Measurements from ENCODE around the gene DYNC1H1. TPM values are rescaled to one million over a fixed set of nuclear protein-coding genes. Genes with fewer than 3 reads are reported as not detected.
"Not testable (repeated sequence)": the region's sequence is repeated elsewhere in the genome, so short reads cannot be mapped to it uniquely, and the experiment has no call there.

Gene DYNC1H1
- polyA plus RNA-seq, 4 donors, result 313 to 380 (median 338) TPM

GRCh38 chr14:101962503-101962874 is 1.9 kb upstream of the DYNC1H1 start:
- no peak for DNase-seq (ENCODE audit: low read depth in 4 of 4, low spot score in 3 of 4)

GRCh38 chr14:101963052-101963451 is 1.3 kb upstream of the DYNC1H1 start:
- no peak for DNase-seq (ENCODE audit: low read depth in 4 of 4, low spot score in 3 of 4)

- no peak for DNase-seq (ENCODE audit: low read depth in 4 of 4, low spot score in 3 of 4)
Observed at GRCh38 chr14:101963656-101964296, 597 bp upstream of the DYNC1H1 start.

GRCh38 chr14:101965181-101965544 is 790 bp downstream of the DYNC1H1 start:
- peak in 1 of 4 donors; percentile 46 for DNase-seq (ENCODE audit: low read depth in 4 of 4, low spot score in 3 of 4)

GRCh38 chr14:101965770-101966722 is 1.7 kb downstream of the DYNC1H1 start:
- DNase-seq (ENCODE audit: low read depth in 4 of 4, low spot score in 3 of 4), result no peak

- DNase-seq (ENCODE audit: low read depth in 4 of 4, low spot score in 3 of 4), result no peak
Observed at GRCh38 chr14:101966742-101967141, 2.4 kb downstream of the DYNC1H1 start.

GRCh38 chr14:101968186-101968585 is 3.8 kb downstream of the DYNC1H1 start:
- no peak for DNase-seq (ENCODE audit: low read depth in 4 of 4, low spot score in 3 of 4)

- DNase-seq (ENCODE audit: low read depth in 4 of 4, low spot score in 3 of 4), result no peak
Observed at GRCh38 chr14:101969481-101969880, 5.1 kb downstream of the DYNC1H1 start.

GRCh38 chr14:101970830-101971400 is 6.5 kb downstream of the DYNC1H1 start:
- no peak for DNase-seq (ENCODE audit: low read depth in 4 of 4, low spot score in 3 of 4)

- not testable (repeated sequence) for DNase-seq (ENCODE audit: low read depth in 4 of 4, low spot score in 3 of 4)
Observed at GRCh38 chr14:101971458-101971857, 7.1 kb downstream of the DYNC1H1 start.

GRCh38 chr14:101972126-101972866 is 7.9 kb downstream of the DYNC1H1 start:
- DNase-seq (ENCODE audit: low read depth in 4 of 4, low spot score in 3 of 4), result no peak

GRCh38 chr14:101973356-101973755 is 9.0 kb downstream of the DYNC1H1 start:
- no peak for DNase-seq (ENCODE audit: low read depth in 4 of 4, low spot score in 3 of 4)

GRCh38 chr14:101975231-101975630 is 10.9 kb downstream of the DYNC1H1 start:
- no peak for DNase-seq (ENCODE audit: low read depth in 4 of 4, low spot score in 3 of 4)

- DNase-seq (ENCODE audit: low read depth in 4 of 4, low spot score in 3 of 4), result no peak
Observed at GRCh38 chr14:101977311-101978071, 13.1 kb downstream of the DYNC1H1 start.

GRCh38 chr14:101979666-101980065 is 15.3 kb downstream of the DYNC1H1 start:
- DNase-seq (ENCODE audit: low read depth in 4 of 4, low spot score in 3 of 4), result no peak

- DNase-seq (ENCODE audit: low read depth in 4 of 4, low spot score in 3 of 4), result no peak
Observed at GRCh38 chr14:101980251-101980650, 15.9 kb downstream of the DYNC1H1 start.

GRCh38 chr14:101980700-101981099 is 16.3 kb downstream of the DYNC1H1 start:
- no peak for DNase-seq (ENCODE audit: low read depth in 4 of 4, low spot score in 3 of 4)

- no peak for DNase-seq (ENCODE audit: low read depth in 4 of 4, low spot score in 3 of 4)
Observed at GRCh38 chr14:101982621-101983020, 18.2 kb downstream of the DYNC1H1 start.

GRCh38 chr14:101984831-101985230 is 20.5 kb downstream of the DYNC1H1 start:
- not testable (repeated sequence) for DNase-seq (ENCODE audit: low read depth in 4 of 4, low spot score in 3 of 4)

GRCh38 chr14:101985957-101986356 is 21.6 kb downstream of the DYNC1H1 start:
- DNase-seq (ENCODE audit: low read depth in 4 of 4, low spot score in 3 of 4), result no peak
